Measurements from ENCODE around the gene WIPF2. TPM values are rescaled to one million over a fixed set of nuclear protein-coding genes. Genes with fewer than 3 reads are reported as not detected.

WIPF2 gene
- polyA plus RNA-seq, 1 donor from 2014 or later, result 11.4 TPM

Other genes starting within 250 kb of the WIPF2 start
- 49.7 TPM for gene PSMD3, start 238.5 kb upstream of the WIPF2 start, polyA plus RNA-seq
- gene CSF3, start 203.9 kb upstream of the WIPF2 start, polyA plus RNA-seq, result not detected
- 51.9 TPM for gene MED24, start 164.9 kb upstream of the WIPF2 start, polyA plus RNA-seq
- 4.6 TPM for gene THRA, start 156.3 kb upstream of the WIPF2 start, polyA plus RNA-seq
- 3.6 TPM for gene NR1D1, start 118.7 kb upstream of the WIPF2 start, polyA plus RNA-seq
- 10.1 TPM for gene MSL1, start 97.3 kb upstream of the WIPF2 start, polyA plus RNA-seq
- gene CASC3, start 78.8 kb upstream of the WIPF2 start, polyA plus RNA-seq, result 49.9 TPM
- gene RAPGEFL1, start 41.8 kb upstream of the WIPF2 start, polyA plus RNA-seq, result 0.69 TPM
- 0.93 TPM for gene CDC6, start 68.6 kb downstream of the WIPF2 start, polyA plus RNA-seq
- 13.7 TPM for gene RARA, start 89.9 kb downstream of the WIPF2 start, polyA plus RNA-seq
- gene GJD3, start 145.4 kb downstream of the WIPF2 start, polyA plus RNA-seq, result not detected
- gene TOP2A, start 198.6 kb downstream of the WIPF2 start, polyA plus RNA-seq, result not detected
- 3.0 TPM for gene IGFBP4, start 224.1 kb downstream of the WIPF2 start, polyA plus RNA-seq

Data from IgD-negative memory B cell (primary cell).